Natural killer cell (primary cell): ENCODE results near the gene NRBF2. TPM values are rescaled to one million over a fixed set of nuclear protein-coding genes. Genes with fewer than 3 reads are reported as not detected.

ENCODE experiments used
- ATAC-seq, 3 donors: fragments of 150-1000 bp in 2 of 3; fragments of 200-7000 bp in 1 of 3; cut with Tn5 transposase; 1 replicate in 1 of 3; 2 replicates in 2 of 3; pipeline ENCODE4 v1.10.0; 2021; ENCODE audit warnings: mild to moderate bottlenecking in 2 of 3, moderate library complexity in 2 of 3
- DNase-seq, 2 donors: peaks; one replicate each; pipeline versions ENCODE4 v3.0.0 to v3.0.0-alpha.2; 2013 to 2021; ENCODE audit warnings: mixed read lengths in 1 of 2
- H3K27ac ChIP-seq: one replicate; pipeline ENCODE4 v1.5.1; 2013; ENCODE audit warnings: mild to moderate bottlenecking, low read length
- H3K27me3 ChIP-seq: one replicate; pipeline ENCODE4 v1.6.1; 2013; ENCODE audit warnings: low read length; ENCODE audit not compliant: control insufficient read depth, insufficient read depth
- H3K36me3 ChIP-seq: one replicate; pipeline ENCODE4 v1.6.1; 2013; ENCODE audit warnings: low read length; ENCODE audit not compliant: control insufficient read depth, insufficient read depth
- H3K4me1 ChIP-seq: one replicate; pipeline ENCODE4 v1.6.1; 2013; ENCODE audit warnings: low read length; ENCODE audit not compliant: control insufficient read depth, insufficient read depth
- H3K4me3 ChIP-seq: one replicate; pipeline ENCODE4 v1.5.1; 2013; ENCODE audit warnings: low read length
- H3K9me3 ChIP-seq: one replicate; pipeline ENCODE4 v1.6.1; 2013; ENCODE audit warnings: low read length; ENCODE audit not compliant: control insufficient read depth, insufficient read depth
- H3K27ac Mint-ChIP-seq, 2 donors: one replicate each; pipeline ENCODE4 v1.8.0; 2022; ENCODE audit warnings: mild to moderate bottlenecking in 2 of 2, mixed read lengths in 2 of 2, moderate library complexity in 1 of 2
- H3K27me3 Mint-ChIP-seq, 2 donors: one replicate each; pipeline ENCODE4 v1.8.0; 2022; ENCODE audit warnings: low read depth in 2 of 2, mixed read lengths in 2 of 2
- H3K36me3 Mint-ChIP-seq: one replicate; pipeline ENCODE4 v1.8.0; 2022; ENCODE audit warnings: mixed read lengths
- H3K4me1 Mint-ChIP-seq, 2 donors: one replicate each; pipeline ENCODE4 v1.8.0; 2022; ENCODE audit warnings: mixed read lengths in 2 of 2
- H3K4me3 Mint-ChIP-seq: one replicate; pipeline ENCODE4 v1.8.0; 2022; ENCODE audit warnings: mild to moderate bottlenecking, moderate library complexity, mixed read lengths
- H3K9me3 Mint-ChIP-seq, 2 donors: one replicate each; pipeline ENCODE4 v1.8.0; 2022; ENCODE audit warnings: mixed read lengths in 2 of 2
- CTCF ChIP-seq: fragments of 200-600 bp; IDR thresholded peaks from one replicate; pipeline ENCODE4 v1.8.0; 2022; ENCODE audit warnings: antibody characterized with exemption
- WGBS: methylation state at CpG from one replicate; pipeline ENCODE4 v1.1.7; 2013; ENCODE audit warnings: missing lambda C conversion rate; ENCODE audit not compliant: insufficient coverage; 5-methylcytosine and 5-hydroxymethylcytosine counted together
- intact Hi-C: fragments of 100-400 bp; cut with micrococcal nuclease; formaldehyde crosslinking; loops from one replicate; pipeline ENCODE4 v1.14.2; 2022
- total RNA-seq, 4 donors: library from RNA; stranded (reverse); fragments of 120-200 nt in 1 of 4; gene quantifications; one replicate each; pipeline versions ENCODE4 v1.2.3 to v1.2.4, GENCODE V29; 2013 to 2022

The NRBF2 gene
- total RNA-seq, 3 donors from 2014 or later (not counting 1 experiment from before 2014, with no cell fraction given), result 17.7 to 21.3 (median 18.2) TPM

GRCh38 chr10:63116452-63117072 lies 16.6 kb upstream of the NRBF2 start:
- Mint-ChIP-seq H3K4me1 (no peaks in the 10 kb centered on the region), H3K36me3 (no peaks in the 10 kb centered on the region), H3K27ac (no peak overlapping the region), H3K9me3 (no peaks in the 10 kb centered on the region), H3K4me3 (no peak overlapping the region), H3K27me3 (peaks cover 0 to 11% of the 10 kb centered on the region in 2 donors)
- Histone ChIP-seq H3K27me3 (no peaks in the 10 kb centered on the region), H3K4me3 (no peak overlapping the region), H3K27ac (no peak overlapping the region), H3K9me3 (no peaks in the 10 kb centered on the region), H3K36me3 (no peaks in the 10 kb centered on the region), H3K4me1 (no peaks in the 10 kb centered on the region)
- no peak for ATAC-seq
- no peak for TF ChIP-seq CTCF
- 71% methylated on average over 2 of the region's 3 CpGs for WGBS
- intact Hi-C loops, result no loop called here
- DNase-seq, result no peak

GRCh38 chr10:63119041-63119440 lies 14.1 kb upstream of the NRBF2 start:
- Histone ChIP-seq H3K27me3 (no peaks in the 10 kb centered on the region), H3K9me3 (no peaks in the 10 kb centered on the region), H3K4me1 (no peaks in the 10 kb centered on the region), H3K4me3 (no peak overlapping the region), H3K27ac (no peak overlapping the region), H3K36me3 (no peaks in the 10 kb centered on the region)
- H3K27me3 Mint-ChIP-seq, result peaks cover 0 to 11% of the 10 kb centered on the region in 2 donors
- H3K36me3 Mint-ChIP-seq, result no peaks in the 10 kb centered on the region
- TF ChIP-seq CTCF, result no peak
- intact Hi-C loops, result no loop called here
- no peaks in the 10 kb centered on the region for H3K4me1 Mint-ChIP-seq
- H3K27ac Mint-ChIP-seq, result no peak overlapping the region
- no peaks in the 10 kb centered on the region for H3K9me3 Mint-ChIP-seq
- DNase-seq (no peak), ATAC-seq (no peak)
- no peak overlapping the region for H3K4me3 Mint-ChIP-seq

GRCh38 chr10:63120554-63120953 lies 12.6 kb upstream of the NRBF2 start:
- Histone ChIP-seq H3K4me1 (no peaks in the 10 kb centered on the region), H3K4me3 (no peak overlapping the region), H3K9me3 (no peaks in the 10 kb centered on the region), H3K27me3 (no peaks in the 10 kb centered on the region), H3K27ac (no peak overlapping the region), H3K36me3 (no peaks in the 10 kb centered on the region)
- Mint-ChIP-seq H3K27ac (no peak overlapping the region), H3K36me3 (no peaks in the 10 kb centered on the region), H3K4me3 (no peak overlapping the region), H3K27me3 (peaks cover 0 to 3% of the 10 kb centered on the region in 2 donors), H3K9me3 (no peaks in the 10 kb centered on the region), H3K4me1 (no peaks in the 10 kb centered on the region)
- intact Hi-C loops, result no loop called here
- no peak for DNase-seq
- no peak for TF ChIP-seq CTCF
- no peak for ATAC-seq

- no peaks in the 10 kb centered on the region for H3K36me3 Mint-ChIP-seq
- Histone ChIP-seq H3K27me3 (no peaks in the 10 kb centered on the region), H3K36me3 (no peaks in the 10 kb centered on the region), H3K9me3 (no peaks in the 10 kb centered on the region), H3K4me3 (no peak overlapping the region), H3K27ac (no peak overlapping the region), H3K4me1 (no peaks in the 10 kb centered on the region)
- H3K4me3 Mint-ChIP-seq, result no peak overlapping the region
- ATAC-seq (no peak), DNase-seq (no peak)
- no peak for TF ChIP-seq CTCF
- 100% methylated on average over 1 of the region's 2 CpGs for WGBS
- H3K9me3 Mint-ChIP-seq, result no peaks in the 10 kb centered on the region
- H3K27ac Mint-ChIP-seq, result no peak overlapping the region
- H3K4me1 Mint-ChIP-seq, result no peaks in the 10 kb centered on the region
- peaks cover 0 to 8% of the 10 kb centered on the region in 2 donors for H3K27me3 Mint-ChIP-seq
- intact Hi-C loops, result no loop called here
Observed at GRCh38 chr10:63123727-63124362, 9.3 kb upstream of the NRBF2 start.
